Endothelial cell of umbilical vein (primary cell): ENCODE data around the gene SUMO4.

ENCODE experiments used
- EZH2 ChIP-seq: IDR thresholded peaks from 2 replicates; pipeline ENCODE4 v1.6.1; 2012; ENCODE audit warnings: borderline replicate concordance, low read depth, mild to moderate bottlenecking, moderate library complexity, low read length, inconsistent platforms; ENCODE audit not compliant: severe bottlenecking
- FOS ChIP-seq: IDR thresholded peaks from 2 replicates; pipeline ENCODE4 v1.6.1; 2011; ENCODE audit warnings: mild to moderate bottlenecking, low read length, moderate library complexity, borderline replicate concordance; ENCODE audit not compliant: insufficient read depth
- GATA2 ChIP-seq: IDR thresholded peaks from 2 replicates; pipeline ENCODE4 v1.7.0; 2011; ENCODE audit warnings: low read depth, mild to moderate bottlenecking, moderate library complexity, mixed read lengths, low read length; ENCODE audit not compliant: insufficient read length, insufficient read depth
- JUN ChIP-seq: IDR thresholded peaks from 2 replicates; pipeline ENCODE4 v1.6.1; 2011; ENCODE audit warnings: borderline replicate concordance, low read depth; ENCODE audit not compliant: insufficient read length, insufficient read depth
- MYC ChIP-seq: IDR thresholded peaks from one replicate; pipeline ENCODE4 v1.6.1; 2011; ENCODE audit warnings: mild to moderate bottlenecking, low read depth, low read length
- POLR2A ChIP-seq: IDR thresholded peaks from 2 replicates; pipeline ENCODE4 v1.6.1; 2012; ENCODE audit warnings: low read depth, mild to moderate bottlenecking, control low read depth, low read length
- POLR2AphosphoS5 ChIP-seq: IDR thresholded peaks from 2 replicates; pipeline ENCODE4 v1.6.1; 2012; ENCODE audit warnings: low read depth, mild to moderate bottlenecking, control low read depth, low read length, moderate library complexity; ENCODE audit not compliant: insufficient read depth
- TF ChIP-seq, protein P1 (sequence below), 2 donors: IDR thresholded peaks; 1 replicate in 1 of 2; 2 replicates in 1 of 2; pipeline ENCODE4 v1.5.1; 2011; ENCODE audit warnings: low read length in 2 of 2, mild to moderate bottlenecking in 2 of 2, moderate library complexity in 2 of 2, control low read depth in 1 of 2, inconsistent platforms in 1 of 2, low read depth in 1 of 2; ENCODE audit not compliant: insufficient read depth in 1 of 2; ENCODE audit errors: extremely low read depth in 1 of 2
- TF ChIP-seq, protein P2 (sequence below): IDR thresholded peaks from 2 replicates; pipeline ENCODE4 v1.6.1; 2011; ENCODE audit not compliant: insufficient read depth, insufficient read length

DNA sequence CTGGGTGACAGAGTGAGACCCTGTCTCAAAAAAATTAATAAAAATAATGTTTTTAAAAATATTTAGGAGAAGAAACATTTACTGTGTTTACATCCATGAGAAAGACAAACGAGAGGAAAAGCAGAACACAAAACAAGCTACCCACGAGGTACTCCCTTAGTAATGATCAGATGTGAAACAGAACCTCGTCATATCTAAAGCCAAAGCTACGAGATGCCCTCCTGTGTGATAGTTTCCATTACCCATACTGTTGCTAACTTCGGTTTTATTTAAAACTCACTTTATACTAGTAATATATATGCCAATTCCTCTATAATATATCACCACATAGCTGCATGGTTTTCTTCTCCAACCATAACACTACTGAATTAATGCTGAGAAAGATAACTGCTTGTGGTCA, 21.1 kb downstream of the SUMO4 start:
- TF ChIP-seq POLR2AphosphoS5, result no peak
- no peak for TF ChIP-seq EZH2
- TF ChIP-seq, protein P1, sequence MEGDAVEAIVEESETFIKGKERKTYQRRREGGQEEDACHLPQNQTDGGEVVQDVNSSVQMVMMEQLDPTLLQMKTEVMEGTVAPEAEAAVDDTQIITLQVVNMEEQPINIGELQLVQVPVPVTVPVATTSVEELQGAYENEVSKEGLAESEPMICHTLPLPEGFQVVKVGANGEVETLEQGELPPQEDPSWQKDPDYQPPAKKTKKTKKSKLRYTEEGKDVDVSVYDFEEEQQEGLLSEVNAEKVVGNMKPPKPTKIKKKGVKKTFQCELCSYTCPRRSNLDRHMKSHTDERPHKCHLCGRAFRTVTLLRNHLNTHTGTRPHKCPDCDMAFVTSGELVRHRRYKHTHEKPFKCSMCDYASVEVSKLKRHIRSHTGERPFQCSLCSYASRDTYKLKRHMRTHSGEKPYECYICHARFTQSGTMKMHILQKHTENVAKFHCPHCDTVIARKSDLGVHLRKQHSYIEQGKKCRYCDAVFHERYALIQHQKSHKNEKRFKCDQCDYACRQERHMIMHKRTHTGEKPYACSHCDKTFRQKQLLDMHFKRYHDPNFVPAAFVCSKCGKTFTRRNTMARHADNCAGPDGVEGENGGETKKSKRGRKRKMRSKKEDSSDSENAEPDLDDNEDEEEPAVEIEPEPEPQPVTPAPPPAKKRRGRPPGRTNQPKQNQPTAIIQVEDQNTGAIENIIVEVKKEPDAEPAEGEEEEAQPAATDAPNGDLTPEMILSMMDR (IDR thresholded peaks at IDR 0.05; ENCODE audit: extremely low read depth in 1 of 2, insufficient read depth in 1 of 2, low read depth in 1 of 2, low read length in 2 of 2), result no peak
- no peak for TF ChIP-seq POLR2A
- TF ChIP-seq FOS, result no peak
- TF ChIP-seq, protein P2, sequence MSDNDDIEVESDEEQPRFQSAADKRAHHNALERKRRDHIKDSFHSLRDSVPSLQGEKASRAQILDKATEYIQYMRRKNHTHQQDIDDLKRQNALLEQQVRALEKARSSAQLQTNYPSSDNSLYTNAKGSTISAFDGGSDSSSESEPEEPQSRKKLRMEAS, result no peak
- TF ChIP-seq GATA2, result no peak
- TF ChIP-seq MYC, result no peak
- TF ChIP-seq JUN, result no peak
